Stimulated activated CD8-positive, alpha-beta memory T cell treated with anti-CD3 and anti-CD28 coated beads, Interleukin-7, amount 100 ng/mL, for 24 hours (primary cell): ENCODE measurements around the gene ADCY9.
A peak's percentile ranks its signal among the peaks of the same experiment; 100 is the strongest.

Experiments
- DNase-seq: peaks from one replicate; pipeline ENCODE4 v3.0.0-alpha.2; 2020; ENCODE audit warnings: low read depth

ADCY9 gene

GRCh38 chr16:4032768-4033167, 83.5 kb downstream of the ADCY9 start:
- DNase-seq = peak; percentile 1

DNA sequence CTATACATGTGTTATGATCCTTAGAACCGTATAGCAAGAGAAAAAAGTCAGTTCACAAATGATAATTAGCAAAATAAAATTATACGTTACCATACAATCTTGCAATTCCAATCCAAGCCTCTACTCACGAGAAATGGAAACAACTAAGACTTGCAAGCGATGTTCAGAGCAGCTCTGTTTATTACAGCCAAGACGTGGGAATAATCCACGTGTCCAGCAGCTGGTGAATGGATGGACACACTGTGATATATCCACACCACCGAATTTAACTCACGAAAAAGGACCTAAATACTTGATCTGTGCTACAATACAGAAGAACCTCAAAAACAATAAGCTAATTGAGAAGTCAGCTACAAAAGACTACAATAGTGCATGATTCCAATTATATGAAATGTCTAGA, 88.1 kb downstream of the ADCY9 start:
- DNase-seq = no peak

GRCh38 chr16:4026854-4027253, 89.4 kb downstream of the ADCY9 start:
- no peak for DNase-seq

DNA sequence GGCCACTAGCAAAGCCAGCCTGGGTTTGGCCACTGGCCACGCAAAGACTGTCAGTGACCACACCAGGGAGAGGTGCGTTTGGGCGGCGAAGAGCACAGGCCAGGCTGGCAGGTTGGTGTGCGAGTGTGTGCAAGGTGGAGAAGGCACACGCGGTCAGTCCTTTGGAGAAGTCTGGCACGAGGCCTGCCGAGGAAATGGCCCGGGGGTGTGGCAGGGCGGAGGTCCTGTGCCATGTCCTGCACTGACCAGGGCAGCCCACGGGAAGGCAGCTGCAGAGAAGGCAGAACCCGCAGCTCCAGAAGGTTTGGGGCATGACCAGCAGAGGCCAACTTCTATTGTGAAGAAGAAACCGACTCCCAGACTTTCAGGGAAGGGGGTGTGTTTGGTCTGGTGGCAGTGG, 90.8 kb downstream of the ADCY9 start:
- no peak for DNase-seq

DNA sequence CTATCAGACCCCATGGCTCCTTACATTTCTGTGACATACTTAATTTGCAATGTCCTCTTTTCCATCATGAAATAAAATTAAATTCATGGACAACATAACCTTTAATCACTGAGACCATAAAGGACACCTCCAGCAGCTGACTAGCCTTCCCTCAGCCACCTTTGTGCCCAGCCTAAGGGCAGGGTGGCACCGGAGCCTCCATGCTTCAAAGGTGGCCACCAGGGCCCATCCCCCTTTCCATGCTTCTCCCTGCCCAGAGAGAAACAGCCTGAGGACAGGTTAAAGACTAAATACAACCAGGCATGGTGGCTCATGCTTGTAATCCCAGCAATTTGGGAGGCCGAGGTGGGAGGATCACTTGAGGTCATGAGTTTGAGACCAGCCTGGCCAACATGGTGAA, 94.3 kb downstream of the ADCY9 start:
- no peak for DNase-seq

DNA sequence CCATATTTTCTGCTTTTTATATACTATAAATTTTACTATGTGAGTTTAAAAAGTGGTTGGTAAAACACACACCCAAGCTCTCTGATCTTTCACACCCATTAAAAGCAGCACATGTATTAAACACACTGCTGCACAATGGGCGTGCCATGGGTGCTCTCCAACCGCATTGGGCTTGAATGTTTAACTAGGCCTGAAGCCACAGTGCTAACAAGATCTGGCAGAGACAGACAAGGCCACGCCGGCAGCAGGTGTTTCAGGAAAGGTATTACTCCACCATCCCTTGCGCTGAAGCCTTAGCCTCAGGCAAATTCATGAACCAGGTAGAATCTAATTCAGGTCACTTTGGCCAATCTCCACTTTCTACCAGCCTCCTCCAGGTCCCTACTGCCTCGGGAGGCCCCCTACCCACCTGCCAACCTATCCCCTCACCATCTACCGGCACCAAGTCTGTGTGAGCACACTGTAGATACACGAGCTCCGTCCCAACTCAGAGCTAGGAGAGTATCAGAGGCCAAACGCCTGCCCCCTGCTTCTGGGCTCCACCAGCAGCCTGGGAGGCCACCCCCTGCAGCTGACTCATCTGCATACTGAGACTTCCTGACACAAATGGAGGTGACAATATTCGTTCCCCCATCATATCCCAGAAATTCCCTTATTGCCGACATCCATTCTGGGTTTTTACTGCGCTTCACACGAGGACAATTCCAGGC, 95.0 kb downstream of the ADCY9 start:
- DNase-seq = no peak

DNA sequence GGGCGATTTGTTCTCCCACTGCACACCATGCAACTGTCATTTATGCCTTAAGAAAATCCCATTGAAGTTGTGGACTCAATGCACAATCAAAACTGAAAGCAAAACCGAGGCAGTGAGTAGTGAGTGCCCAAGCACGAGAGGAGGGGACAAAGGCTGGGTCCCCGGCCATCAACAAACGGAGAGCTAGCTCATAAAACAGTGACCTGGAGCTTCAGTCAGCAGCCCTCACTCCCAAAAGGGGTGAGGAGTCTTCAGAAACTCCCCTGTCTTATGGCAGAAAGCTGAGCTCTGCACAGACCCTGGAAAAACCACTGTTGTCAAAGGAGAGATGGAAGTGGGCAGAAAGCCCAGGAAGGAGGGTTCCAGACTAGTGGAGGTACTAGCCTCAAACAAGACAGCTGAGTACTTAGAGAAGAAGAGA, 96.9 kb downstream of the ADCY9 start:
- DNase-seq = no peak

DNA sequence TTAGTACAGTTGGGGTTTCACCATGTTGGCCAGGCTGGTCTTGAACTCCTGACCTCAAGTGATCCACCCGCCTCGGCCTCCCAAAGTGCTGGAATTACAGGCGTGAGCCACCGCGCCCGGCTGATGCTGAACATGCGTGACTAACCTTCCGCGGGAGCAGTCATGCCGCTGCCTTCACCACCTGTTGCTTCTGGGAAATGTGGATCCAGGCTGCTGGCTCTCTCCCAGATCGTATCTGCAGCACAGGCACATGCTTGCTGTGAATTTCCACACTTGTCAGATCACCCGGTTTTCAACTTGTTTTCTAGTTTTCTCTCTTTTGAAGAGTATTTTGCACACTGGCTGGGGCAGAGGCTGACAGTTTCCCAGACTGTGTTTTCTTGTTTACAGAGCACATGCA, 97.9 kb downstream of the ADCY9 start:
- no peak for DNase-seq

DNA sequence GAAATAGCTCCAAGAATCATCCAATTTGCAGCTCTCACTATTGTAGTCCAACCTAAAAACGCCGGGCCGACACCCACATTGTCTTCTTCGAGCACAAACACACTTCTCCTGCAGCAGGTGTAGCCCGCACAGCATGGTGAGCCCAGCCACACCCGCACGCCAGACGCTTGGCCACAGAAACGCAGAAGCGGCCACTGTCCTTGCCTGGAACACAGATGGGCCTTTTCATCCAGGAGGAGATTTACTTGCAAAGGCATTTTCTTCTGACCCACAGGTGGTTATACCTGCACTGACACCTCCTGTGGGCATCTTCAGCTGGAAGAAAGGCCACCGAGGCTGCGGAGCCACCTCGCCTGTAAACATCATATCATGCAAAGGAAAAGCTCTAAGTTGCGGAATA, 98.4 kb downstream of the ADCY9 start:
- no peak for DNase-seq

- no peak for DNase-seq
Measured at GRCh38 chr16:4016658-4017057, 99.6 kb downstream of the ADCY9 start.

DNA sequence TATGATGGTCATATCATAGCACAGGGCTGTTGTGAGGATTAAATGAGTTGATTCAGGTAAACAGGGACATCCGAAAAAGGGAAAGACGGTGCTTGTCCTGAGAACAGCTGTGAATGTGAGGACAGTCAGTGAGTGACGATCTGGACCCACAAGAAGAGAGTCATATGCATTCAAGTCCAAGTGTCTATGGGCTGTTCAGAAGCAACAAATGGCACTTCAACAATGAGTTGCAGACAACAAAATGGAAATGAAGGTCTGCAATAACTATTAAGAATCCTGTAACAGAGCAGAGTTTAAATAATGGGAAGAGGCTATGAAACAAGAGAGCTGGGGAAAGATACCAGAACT, 100.3 kb downstream of the ADCY9 start:
- no peak for DNase-seq

DNA sequence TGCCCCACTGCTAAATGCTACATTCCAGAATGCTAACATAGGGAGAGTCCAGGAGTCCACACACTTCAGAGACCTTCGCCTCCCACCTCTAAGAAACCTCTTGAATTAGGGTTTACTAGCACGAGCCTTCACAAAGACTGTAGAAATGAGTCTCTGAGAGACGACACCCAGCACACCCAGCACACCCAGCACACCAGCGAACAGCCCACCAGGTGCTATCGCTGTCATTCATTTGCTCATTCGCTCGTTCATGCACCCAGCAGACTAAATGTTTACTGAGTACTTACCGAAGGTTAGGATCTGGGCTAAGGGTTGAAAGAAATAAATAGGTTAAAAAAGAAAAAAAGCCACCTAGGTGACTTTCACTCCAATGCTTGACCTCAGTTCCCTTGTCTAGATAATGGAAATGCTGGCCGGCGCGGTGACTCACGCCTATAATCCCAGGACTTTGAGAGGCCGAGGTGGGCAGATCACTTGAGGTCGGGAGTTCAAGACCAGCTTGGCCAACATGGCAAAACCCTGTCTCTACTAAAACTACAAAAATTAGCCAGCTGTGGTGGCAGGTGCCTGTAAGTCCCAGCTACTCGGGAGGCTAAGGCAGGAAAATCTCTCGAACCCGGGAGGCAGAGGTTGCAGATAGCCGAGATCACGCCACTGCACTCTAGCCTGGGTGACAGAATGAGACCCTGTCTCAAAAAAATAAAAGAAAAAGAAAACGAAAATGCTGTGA, 100.8 kb downstream of the ADCY9 start:
- DNase-seq = no peak

DNA sequence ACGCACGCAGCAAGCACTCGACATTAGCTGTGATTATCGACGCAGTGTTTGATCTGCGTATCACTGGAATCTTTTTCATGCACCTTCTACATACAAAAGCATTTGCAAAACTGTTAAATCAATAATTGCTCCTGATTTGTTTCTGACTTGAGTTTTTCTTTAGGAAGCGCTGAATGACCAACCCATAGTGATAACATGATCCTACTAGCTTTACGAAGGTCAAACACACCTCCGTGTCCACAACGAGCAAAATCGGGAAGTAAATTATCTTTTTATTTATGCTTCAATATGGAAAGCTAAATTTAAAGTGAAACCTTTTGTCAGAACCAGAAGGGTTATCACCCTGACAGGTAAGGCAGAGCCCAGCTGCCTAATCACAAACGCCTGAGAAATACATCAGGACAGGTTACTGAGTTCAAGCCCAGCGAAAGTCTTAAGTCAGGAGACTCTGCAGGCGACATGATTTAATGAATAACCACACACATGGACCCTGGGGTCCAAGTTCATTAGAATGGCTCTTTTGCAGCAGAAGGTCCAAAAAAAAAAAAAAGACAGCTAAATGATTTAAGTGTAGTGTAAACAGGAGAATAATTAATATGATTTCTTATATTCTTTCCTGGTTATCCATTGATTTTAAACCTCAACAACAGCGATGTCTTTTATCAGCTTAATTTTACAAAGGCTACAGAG, 104.2 kb downstream of the ADCY9 start:
- DNase-seq = no peak

GRCh38 chr16:4011225-4011939, 104.9 kb downstream of the ADCY9 start:
- no peak for DNase-seq

DNA sequence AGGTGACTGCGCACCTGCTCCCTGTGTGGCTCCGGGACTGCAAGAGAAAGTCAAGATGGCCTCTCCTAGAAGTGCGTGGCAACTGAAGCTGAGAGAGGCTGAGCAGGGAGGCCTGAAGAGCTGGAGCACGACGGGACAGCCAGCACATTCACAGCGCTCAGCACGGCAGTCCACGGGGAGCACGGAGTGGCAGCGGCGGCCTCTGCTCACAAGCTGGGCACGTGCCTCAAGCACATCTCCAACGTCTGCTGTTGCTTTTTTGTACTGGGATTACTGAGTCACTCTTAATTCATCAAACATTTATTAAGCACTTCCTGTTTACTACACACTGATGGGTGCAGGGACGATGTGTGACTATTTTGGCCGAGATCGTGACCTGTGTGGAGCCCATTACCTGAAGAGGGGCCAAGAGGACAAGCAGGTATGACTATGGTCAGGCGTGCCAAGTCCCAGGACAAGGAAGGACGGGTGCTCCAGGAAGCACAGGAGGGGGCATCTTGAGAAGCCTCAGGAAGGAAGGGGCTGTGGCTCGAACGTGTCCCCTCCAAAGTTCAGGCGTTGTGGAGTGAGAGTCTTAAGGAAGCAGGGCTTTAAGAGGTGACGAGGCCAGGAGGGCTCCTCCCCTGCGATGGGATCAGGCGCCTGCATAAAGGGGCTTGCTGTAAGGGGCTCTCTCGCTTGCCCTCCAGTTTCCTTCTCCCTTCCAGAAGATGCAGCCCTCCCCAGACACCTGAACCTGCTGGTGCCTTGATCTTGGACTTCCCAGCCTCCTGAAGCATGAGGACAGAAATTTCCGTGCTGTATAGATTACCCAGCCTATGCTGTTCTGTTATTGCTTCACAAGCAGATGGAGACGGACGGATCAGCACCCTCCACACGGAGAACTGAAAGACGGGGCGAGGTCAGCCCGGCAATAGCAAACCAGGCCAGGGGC, 105.8 kb downstream of the ADCY9 start:
- no peak for DNase-seq

DNA sequence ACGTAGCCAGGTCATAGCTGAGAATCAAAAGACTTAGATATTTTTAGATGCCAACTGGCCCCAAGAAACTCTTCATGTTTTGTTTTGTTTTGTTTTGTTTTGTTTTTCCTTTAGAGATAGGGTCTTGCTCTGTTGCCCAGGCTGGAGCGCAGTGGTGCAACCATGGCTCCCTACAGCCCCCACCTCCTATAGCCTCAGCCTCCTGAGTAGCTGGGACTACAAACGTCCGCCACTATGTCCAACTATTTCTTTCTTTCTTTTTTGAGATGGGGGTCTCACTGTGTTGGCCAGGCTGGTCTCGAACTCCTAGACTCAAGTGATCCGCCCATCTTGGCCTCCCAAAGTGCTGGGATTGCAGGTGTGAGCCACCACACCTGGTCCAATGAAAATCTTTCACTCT, 107.1 kb downstream of the ADCY9 start:
- DNase-seq = no peak

DNA sequence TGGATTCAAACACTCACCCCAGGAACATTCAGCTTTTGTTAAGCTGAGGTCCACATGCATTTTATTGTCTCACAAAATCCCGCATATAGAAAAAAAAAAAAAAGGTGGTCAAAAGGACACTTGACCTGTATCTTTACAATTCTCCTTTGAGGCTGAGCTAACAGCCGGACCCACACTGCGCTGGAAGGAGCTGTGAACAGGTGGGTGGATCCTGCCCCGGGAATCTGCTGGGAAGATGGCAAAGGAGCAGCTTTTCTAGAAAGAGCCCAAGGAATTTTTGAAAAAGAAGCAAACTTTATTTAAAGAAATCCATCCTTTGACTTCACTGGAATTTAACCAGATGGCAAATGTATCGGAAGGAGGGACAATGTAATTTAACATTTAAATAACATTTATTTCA, 108.1 kb downstream of the ADCY9 start:
- no peak for DNase-seq

- DNase-seq = no peak
Measured at GRCh38 chr16:4006397-4006999, 109.7 kb downstream of the ADCY9 start.

GRCh38 chr16:4005731-4006130, 110.5 kb downstream of the ADCY9 start:
- no peak for DNase-seq

- DNase-seq = no peak
Measured at GRCh38 chr16:4005281-4005680, 111.0 kb downstream of the ADCY9 start.

GRCh38 chr16:4004206-4004605, 112.0 kb downstream of the ADCY9 start:
- DNase-seq = no peak
